Stimulated activated CD4-positive, alpha-beta T cell treated with anti-CD3 and anti-CD28 coated beads, Interleukin-1b, Interleukin-23, amount 100 ng/mL, for 4 hours (primary cell): ENCODE results near the gene LGALS9.

ENCODE experiments used
- DNase-seq, 2 donors: peaks; one replicate each; pipeline ENCODE4 v3.0.0-alpha.2; 2020; ENCODE audit warnings: low read depth in 2 of 2

Gene LGALS9

DNA sequence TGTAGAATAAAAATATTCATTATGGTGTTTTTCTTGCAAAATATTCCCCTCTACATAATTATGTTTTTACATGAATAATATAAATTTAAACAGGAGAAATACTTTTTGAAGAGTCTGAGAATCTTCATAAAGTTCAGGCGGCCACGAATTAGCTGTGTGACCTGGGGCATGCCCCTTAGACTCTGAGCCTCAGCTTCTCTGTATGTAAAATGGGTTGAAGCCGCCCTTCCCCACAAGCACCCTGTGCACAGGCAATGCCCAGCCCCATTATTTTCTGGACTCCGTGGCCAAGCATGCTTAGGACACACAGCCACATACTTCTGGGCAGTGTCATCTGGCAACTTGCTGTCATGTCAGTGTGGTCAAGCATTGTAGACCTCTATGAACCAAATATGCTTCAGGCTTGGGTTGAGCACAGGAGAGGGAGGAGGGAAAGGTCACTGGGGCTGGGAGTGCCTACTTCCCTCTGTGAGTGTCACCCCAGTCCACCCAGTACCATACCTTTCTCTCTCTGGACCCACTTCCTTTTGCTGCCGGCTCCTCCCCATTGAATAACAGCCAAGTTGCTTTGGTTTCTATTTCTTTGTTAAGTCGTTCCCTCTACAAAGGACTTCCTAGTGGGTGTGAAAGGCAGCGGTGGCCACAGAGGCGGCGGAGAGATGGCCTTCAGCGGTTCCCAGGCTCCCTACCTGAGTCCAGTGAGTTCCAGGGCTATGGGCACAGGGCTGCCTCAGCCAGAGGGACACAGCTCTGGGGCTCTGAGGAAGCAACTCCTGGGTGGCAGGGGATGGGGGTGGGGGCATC is at the start of gene LGALS9:
TSS of gene LGALS9 (plus strand) at position 582 of the 804 bp plus-strand sequence. CDS start at position 660, 78 bp downstream.
- DNase-seq = no peak

DNA sequence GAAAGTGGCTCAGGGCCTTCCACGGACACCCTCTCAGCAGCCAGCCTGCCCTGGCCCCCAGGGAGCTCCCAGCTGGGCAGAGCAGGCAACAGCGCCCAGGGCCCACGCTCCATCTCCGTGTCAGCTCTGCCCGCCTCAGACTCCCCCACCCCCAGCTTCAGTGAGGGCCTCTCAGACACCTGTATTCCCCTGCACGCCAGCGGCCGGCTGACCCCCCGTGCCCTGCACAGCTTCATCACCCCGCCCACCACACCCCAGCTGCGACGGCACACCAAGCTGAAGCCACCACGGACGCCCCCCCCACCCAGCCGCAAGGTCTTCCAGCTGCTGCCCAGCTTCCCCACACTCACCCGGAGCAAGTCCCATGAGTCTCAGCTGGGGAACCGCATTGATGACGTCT is 48.3 kb upstream of the LGALS9 start:
- no peak for DNase-seq

DNA sequence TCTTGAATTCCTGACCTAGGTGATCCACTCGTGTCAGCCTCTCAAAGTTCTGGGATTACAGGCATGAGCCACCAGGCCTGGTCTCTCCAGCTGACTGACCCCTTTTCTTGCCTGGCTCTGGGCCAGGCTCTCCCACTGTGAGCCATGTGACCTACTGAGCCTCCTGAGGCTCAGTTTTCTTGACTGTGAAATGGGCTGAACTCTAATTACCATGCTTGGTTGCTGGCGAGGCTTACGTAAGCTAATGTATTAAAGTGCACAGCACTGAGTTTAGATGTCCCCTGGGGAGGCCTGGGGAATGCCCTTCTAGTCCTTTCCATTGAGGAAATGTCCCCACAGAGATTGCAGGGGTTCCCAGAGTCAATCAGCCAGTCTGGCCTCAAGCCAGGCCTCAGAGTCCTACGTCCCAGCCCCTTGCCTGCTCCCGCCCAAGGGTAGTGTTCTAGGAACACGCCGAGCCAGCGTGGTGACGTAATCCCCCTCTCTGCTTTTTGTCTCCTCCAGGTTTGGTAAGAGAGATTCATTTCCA is 45.8 kb upstream of the LGALS9 start:
- DNase-seq = no peak

DNA sequence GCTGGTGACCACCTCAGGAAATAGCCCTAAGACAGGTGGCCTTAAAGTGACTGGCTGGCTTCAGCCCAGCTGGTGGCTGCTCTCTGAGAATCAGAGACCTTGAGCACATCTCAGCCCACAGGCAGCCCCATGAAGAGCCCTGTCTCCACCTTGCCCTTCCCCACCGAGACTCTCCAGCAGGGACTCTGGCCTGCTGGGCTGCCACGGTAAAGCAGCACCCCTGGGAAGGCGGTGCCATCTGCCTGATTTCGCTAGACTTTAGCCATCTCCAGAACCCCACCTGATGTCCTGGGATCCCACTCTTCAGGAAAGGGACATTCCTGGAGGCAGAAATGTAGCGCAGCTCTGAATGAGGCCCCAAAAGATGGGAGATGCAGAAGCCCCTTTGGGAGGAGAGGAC is 45.2 kb upstream of the LGALS9 start:
- no peak for DNase-seq

DNA sequence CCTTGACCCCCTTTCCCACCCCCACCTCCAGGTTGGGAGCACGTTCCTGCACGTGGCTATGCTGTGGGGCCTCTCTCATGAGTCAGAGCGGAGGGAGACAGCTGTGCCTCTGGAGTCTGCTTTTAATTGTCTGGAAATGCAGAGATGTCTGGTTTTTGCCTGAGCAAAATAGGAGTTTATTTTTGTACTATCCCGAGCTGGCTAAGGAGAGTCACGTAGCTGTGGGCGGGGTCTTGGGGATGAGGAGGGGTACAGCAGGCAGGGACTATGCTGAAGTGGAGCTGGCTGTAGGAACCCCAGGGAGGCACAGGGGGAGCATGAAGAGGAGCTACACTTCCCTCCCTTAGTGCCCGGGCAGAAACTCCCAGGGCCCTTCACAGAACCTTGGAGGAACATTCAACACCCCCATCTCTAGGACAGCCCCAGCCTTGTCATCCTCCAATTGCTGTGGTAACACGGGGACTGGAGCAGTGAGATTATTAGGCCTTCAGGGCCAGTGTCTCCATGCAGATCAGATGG is 44.7 kb upstream of the LGALS9 start:
- DNase-seq = no peak

DNA sequence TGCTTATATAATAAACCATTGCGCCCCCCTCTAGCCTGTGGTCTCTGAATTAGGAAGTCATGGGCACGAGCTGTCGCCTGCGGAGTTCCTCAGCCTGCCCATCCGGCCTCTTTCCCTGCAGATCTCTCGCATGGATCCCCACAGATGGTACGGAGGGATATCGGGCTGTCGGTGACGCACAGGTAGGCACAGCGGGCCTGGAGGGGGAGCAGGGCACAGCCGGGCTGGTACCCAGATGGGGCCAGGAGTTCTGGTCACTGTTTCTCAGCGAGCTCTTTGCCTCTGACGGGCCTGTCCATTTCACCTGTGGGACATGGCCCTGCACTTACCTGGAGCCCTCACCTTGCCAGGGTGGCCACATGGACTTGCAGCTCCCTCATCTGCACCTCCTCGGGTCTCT is 42.6 kb upstream of the LGALS9 start:
- no peak for DNase-seq

DNA sequence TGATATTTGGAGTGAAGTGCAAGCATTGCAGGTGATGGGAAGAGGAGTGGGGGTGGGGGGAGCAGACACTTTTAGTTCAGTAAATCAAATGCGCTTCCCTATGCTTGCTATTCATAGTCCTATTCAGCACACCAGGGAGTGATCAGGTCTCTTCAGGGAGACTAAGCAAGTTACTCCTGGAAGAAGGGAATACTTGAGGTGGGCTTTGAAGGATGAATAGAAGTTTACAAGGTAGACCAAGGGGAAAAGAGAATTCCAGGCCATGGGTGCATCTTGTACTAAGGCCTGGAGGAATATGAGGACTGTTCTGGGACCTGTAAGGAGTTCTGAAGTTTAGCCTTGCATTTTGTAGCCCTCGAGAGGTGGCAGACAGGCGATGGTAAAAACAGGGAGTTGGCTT is 40.1 kb upstream of the LGALS9 start:
- no peak for DNase-seq

DNA sequence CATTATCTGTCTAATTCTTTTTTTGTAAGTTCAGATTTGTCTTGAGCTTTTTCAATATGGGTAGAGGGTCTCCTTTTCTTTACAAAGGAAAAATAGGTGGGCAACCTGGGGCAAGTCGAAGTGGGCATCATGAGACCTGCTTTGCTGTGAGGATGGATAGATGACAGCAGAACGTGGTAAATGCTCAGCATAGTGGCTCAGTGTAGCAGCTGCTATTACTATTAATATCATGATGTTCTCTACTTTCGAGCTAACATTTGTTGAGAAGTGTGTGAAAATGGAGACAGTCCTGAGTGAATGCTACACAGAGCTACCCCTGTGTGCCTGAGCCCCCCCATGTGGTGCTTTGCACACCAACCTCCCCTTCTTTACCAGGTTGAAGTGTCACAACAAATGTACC is 39.0 kb upstream of the LGALS9 start:
- no peak for DNase-seq

DNA sequence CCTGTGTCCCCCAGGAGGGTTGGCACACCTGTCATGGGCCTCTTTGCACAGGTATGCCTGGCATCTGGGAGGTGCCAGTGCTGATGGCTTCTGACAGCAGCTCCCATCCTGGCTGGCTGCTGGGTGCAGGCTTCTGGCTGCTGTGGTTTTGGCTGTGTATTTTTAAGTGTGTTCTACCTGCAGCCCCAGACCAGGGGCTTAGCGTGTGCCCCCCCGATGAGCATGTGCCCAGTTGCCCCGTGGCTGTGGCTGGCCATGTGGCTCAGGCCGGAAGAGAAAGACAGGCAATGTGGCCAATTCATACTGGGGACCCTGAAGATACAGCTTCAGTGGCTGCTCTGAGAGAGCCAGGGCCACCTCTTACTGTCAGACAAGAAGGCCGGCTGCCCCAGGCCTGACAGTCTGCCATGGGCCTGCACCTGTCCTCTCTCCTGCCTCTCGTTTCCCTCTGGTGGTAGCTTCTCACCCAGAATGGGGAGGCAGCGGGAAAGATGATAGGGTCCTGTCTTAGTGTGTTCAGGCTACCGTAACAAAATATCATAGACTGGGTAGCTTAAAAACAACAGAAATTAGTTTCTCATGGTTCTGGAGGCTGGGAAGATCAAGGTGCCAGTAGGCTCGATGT is 37.6 kb upstream of the LGALS9 start:
- DNase-seq = no peak

DNA sequence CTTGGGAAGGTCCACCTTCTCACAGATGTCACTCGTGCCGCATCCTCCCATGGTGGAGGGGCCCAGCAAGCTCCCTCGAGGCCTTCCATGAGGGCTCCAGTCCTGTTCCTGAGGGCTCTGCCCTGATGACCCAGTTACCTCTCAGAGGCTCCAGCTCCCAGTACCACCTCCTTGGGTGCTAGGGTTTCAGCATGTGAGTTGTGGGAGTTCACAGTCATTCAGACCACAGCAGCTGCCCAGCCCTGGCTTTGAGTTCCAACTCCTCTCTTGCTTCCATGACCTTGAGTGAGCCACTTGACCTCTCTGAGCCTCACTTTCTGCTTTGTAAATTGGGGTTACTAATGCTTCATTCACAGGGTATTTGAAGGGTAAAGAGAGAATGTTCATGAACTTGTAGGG is 37.1 kb upstream of the LGALS9 start:
- DNase-seq = no peak

DNA sequence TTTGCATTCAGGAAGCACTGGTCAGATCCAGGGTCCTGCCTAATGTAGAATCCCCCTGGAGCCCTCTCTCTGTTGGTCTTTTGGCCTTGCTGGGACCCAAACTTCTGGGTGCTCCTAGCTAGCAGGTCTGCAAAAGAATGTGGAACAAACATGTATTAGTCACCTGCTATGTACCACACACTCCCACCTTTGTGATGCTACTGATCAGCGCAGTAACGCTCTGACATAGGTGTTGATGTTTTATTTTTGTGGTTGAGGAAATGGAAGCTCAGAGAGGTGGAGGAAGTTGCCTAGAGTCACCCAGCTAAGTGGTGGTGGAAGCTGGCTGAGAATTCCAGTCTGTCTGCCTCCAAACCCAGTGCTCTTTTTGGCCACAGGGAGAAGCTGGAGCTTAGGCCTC is 35.8 kb upstream of the LGALS9 start:
- no peak for DNase-seq

DNA sequence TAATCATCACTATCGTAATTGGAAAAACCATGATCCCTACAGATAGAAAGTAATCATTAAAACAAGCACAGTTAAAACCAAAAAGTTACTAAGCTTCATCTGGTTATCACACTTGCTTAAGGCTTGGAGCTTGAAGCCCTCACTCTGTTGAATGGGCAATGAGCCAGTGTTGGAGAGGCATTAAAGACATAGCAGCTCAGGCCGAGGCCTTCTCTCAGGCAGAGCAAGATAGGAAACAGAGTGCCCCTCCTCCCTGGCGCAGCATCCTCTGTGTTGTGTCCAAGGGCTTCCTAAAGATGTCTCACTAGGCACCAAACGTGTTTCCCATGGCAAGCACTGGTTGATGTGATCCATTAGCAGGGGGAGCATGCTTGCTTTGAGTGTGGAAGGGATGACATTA is 34.9 kb upstream of the LGALS9 start:
- no peak for DNase-seq

DNA sequence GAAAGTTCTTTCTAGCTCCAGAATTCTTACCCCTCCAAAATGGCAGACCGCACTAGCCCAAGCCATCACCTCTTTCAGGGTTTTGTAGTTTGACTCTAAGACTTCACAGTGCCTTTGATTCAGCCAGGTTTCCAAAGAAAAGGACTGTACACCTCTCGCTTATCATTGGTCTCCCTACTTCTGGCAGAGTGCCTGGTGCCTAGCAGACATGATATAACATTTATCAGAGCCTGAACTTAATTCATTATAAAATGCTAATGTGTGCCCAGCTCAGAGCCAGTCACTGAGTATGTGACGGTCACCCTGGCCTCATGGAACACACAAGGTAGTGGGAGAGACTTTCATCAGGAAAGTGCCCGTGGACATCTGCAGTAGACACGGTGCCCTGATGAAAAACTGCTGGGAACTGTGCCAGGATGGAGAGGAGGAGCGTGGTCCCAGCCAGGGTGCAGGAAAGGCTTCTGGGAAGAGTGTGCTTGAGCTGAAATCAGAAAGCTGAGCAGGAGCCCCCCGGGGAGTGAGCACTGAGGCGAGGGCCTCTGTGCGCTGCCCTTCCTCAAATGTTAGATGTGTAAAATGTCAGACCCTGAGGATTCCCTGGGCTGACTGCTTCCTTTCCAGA is 34.3 kb upstream of the LGALS9 start:
- DNase-seq = no peak

DNA sequence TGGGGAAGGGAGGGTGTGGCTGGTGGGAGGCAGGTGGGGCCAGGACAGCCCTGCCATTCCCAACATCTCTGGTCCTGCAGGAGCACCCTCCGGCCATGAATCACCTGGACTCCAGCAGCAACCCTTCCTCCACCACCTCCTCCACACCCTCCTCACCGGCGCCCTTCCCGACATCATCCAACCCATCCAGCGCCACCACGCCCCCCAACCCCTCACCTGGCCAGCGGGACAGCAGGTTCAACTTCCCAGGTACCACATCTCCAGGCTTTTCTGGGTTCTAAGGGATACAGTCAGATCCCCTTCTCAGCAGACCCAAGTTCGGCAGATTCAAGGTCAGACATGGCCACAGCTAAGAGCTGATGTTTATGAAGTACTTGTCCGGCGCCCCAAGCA is 33.8 kb upstream of the LGALS9 start:
- no peak for DNase-seq

DNA sequence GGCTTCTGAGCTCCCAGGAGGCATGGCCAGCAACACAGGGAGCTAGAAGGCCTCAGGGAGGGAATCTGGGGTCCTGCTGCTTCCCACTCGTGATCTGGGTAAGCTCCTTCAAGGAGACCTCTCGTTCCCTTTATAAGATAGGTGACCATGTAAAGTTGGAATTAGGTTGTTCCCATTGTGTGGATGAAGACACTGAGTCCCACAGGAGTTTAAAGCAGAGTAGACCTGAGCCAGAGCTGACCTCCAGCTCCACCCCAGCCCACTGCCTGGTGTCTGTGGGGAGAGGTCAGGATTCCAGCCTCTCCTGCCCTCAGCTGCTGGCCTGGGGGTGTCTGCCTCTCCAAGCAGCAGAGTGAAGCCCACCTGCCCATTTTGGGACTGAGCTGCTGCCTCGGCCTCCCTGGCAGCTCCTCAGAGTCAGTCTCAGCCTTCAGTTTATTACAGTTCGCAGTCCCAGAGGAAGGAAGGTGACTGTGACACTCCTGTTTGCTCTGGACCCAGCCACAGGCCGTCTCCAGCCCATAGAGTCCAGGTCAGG is 33.1 kb upstream of the LGALS9 start:
- no peak for DNase-seq

DNA sequence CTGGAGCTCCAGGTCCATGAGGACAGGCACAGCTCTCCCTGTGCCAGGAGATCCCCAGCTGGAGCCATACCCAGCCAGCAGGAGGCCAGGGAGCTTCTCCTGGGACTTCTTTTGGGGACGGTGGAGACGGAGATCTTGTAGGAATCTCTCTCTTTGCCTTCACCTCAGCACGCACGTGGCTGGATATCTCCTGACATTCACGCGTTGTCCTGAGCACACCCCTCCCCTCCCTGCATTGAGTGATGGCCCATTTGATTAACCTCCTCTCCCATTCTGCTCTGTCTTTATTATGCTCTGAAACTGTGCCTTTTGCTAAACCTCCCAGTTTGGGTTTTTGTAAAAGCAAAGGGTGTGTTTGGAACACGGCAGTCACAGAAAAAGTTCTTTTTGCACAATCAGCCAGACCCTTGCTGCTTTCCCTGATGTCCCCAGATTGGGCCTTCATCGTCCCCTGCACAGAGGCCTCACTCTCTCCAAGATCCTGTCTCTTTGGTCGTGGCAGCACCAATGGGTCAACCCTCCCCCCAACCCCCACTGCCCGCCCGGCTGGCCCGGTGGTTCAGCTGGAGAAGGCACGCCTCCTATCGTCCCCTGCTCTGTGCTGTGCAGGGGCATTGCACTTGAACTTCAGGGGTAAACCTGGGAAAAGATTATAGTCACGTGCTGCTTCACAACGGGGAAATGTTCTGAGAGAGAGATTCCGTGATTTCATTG is 32.5 kb upstream of the LGALS9 start:
- no peak for DNase-seq

DNA sequence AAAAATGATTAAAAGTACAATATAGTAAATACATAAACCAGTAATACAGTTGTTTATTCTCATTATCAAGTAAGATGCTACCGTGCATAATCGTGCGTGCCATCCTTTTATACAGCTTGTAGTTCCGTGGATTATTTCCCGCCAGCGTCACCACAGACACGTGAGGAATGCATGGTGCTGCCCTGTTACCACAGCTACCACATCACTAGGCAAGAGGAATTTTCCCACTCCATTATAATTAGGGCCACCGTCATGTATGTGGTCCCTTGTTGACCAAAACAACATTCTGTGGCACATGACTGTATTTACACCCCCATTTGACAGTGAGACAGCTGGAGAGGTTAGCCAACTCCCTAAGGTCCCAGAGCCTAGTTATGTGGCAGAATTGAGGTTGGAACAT is 30.5 kb upstream of the LGALS9 start:
- DNase-seq = no peak

DNA sequence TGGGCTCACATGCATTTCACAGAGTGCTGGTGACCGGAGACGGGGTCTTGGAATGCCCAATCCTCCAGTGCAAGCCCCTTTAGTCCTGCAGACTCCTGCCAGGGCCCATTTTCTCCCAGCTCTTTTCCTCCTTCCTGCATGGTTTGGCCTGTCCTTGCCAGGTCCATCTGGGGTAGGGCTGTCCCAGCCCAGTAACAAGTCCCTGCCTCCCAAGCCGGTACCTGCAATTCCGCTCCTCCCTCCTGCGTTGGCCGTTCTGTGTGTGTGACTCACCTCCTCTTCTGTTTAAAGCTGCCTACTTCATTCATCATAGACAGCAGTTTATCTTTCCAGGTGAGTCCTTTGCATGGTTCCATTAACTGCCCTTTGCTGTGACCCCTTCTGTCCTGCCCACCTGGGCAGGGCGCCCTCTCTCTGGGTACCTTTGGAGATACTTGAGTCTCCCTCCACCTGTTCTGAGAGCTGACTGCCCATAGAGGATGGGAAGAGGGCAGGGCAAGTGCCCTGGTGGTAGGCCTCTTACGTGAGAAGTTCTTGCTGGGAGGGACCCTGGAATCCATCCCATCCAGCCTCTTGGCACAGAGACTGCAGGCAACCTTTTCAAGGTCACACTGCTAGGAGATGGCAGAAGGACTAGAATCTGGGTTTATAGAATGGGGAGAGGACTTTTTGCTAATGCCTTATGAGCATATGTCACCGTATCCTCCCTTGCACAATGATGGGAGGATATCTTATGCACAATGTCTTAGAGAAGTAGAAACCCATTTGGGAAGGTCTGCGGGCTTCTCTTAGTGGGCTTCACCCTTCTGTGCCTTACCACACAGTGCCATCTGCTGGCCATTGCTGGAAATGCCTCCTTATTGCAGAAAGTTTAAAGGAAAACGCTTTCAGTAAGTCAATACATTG is 29.7 kb upstream of the LGALS9 start:
- peak; percentile 77 to 85 for DNase-seq

DNA sequence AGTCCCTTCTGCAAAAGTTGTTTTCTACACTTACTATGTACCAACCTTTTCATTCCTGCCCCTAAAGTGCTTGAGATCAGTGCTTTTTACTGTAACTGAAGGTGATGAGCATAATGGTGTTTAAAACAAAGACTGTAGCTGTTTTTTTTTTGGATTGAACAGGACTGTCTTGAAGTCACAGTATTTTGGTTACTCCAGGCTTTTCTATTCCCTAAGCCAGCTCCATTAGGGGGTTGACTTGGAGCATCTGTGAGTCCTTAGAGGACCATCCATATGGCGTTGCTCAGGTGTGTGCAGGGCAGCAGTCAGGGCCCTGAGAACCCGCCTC is 29.0 kb upstream of the LGALS9 start:
- no peak for DNase-seq

DNA sequence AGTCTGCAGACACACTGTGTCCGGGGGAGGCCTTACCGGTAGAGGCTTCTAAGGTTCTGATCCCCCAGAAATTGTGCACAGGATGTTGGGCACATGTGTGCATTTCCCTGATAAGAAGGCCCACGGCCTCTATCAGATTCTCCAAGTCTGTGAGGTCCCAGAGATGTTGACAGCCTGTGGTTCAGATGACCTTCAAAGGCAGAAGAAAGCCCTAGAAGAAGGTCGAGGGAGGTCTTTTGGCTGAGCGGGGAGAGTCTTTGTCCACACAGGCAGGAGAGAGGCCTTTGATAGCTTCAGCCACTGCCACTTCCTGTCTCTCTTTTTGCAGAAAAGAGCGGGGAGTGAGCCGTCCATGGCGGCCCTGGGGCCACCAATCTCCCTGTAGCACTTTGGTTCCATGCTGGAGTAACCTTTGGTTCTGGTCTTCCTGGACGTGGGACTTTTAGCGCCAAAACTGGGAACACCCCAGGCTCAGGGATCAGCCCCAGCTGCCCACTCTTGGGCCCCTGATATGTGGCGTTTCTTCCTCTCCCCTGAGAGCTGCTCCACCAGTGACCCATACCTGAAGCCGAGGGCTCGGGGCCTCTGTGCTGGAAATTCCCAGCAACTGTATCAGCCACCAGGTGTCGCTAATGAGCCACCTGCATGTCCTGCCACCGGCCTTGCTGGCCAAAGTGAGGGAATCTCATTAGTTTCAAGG is 28.1 kb upstream of the LGALS9 start:
- peak; percentile 63 to 65 for DNase-seq
